GM21528 (cell line): Measurements from ENCODE around the gene AP2B1.
"Not testable (repeated sequence)": the region's sequence is repeated elsewhere in the genome, so short reads cannot be mapped to it uniquely, and the experiment has no call there.

Source experiments
- ATAC-seq: cut with Tn5 transposase; IDR thresholded peaks from one replicate; pipeline ENCODE4 v1.9.1; 2021; ENCODE audit warnings: mild to moderate bottlenecking, moderate library complexity; ENCODE audit not compliant: unreplicated experiment, low FRiP score

Gene AP2B1

GRCh38 chr17:35569405-35569804 lies 17.7 kb upstream of the AP2B1 start:
- no peak for ATAC-seq

- no peak for ATAC-seq
These were observed 11.4 kb upstream of the AP2B1 start for GRCh38 chr17:35575759-35576158.

GRCh38 chr17:35577830-35578196 lies 9.3 kb upstream of the AP2B1 start:
- peak; percentile 10 for ATAC-seq

GRCh38 chr17:35578197-35578928 lies 8.8 kb upstream of the AP2B1 start, which contains the start of gene PEX12:
Gene PEX12, minus strand, starts transcription at chr17:35578571. Its CDS starts 550 bp downstream, at chr17:35578021.
- peak; percentile 89 for ATAC-seq

GRCh38 chr17:35578929-35579432 lies 8.1 kb upstream of the AP2B1 start:
- ATAC-seq, result no peak

GRCh38 chr17:35584061-35584460 lies 3.1 kb upstream of the AP2B1 start:
- ATAC-seq, result no peak

GRCh38 chr17:35586569-35587073 lies 501 bp upstream of the AP2B1 start:
- peak; percentile 17 for ATAC-seq

GRCh38 chr17:35588196-35588920 lies 1.2 kb downstream of the AP2B1 start:
- ATAC-seq, result no peak

GRCh38 chr17:35596072-35596471 lies 8.9 kb downstream of the AP2B1 start:
- ATAC-seq, result no peak

GRCh38 chr17:35596530-35597233 lies 9.6 kb downstream of the AP2B1 start:
- no peak for ATAC-seq

GRCh38 chr17:35597604-35598003 lies 10.5 kb downstream of the AP2B1 start:
- no peak for ATAC-seq

GRCh38 chr17:35603674-35604073 lies 16.6 kb downstream of the AP2B1 start:
- ATAC-seq, result no peak

GRCh38 chr17:35605678-35606077 lies 18.6 kb downstream of the AP2B1 start:
- no peak for ATAC-seq

- no peak for ATAC-seq
These were observed 20.2 kb downstream of the AP2B1 start for GRCh38 chr17:35607239-35607847.

- ATAC-seq, result no peak
These were observed 22.7 kb downstream of the AP2B1 start for GRCh38 chr17:35609831-35610230.

- ATAC-seq, result not testable (repeated sequence)
These were observed 23.6 kb downstream of the AP2B1 start for GRCh38 chr17:35610746-35611145.

GRCh38 chr17:35612924-35613521 lies 25.9 kb downstream of the AP2B1 start:
- no peak for ATAC-seq

GRCh38 chr17:35614810-35615209 lies 27.7 kb downstream of the AP2B1 start:
- no peak for ATAC-seq

- ATAC-seq, result no peak
These were observed 29.4 kb downstream of the AP2B1 start for GRCh38 chr17:35616536-35616935.

- ATAC-seq, result no peak
These were observed 30.4 kb downstream of the AP2B1 start for GRCh38 chr17:35617505-35617904.
